ENCODE data around the gene PTPRK. TPM values are rescaled to one million over a fixed set of nuclear protein-coding genes. Genes with fewer than 3 reads are reported as not detected.

PTPRK gene
- total RNA-seq, 1 donor from 2014 or later: 46.3 TPM

DNA sequence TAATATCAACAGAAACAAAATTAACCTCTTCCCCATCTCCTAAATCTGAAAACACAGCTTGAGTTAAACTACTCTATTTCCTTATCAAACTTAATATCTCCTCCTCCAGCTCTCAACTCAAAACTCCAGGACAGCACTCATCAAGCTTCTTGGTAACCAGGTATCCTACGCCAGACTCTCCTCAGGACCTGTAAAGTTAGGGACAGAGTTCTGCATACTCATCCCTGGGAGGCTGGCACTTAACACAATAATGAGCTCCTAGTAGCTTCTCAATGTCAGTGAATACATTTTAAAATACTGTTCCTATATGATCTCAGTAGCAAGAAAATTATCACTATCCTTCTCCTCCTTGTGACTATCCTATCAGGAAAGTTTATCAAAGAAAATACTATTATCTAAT lies 240.3 kb downstream of the PTPRK start:
- no peak for DNase-seq

DNA sequence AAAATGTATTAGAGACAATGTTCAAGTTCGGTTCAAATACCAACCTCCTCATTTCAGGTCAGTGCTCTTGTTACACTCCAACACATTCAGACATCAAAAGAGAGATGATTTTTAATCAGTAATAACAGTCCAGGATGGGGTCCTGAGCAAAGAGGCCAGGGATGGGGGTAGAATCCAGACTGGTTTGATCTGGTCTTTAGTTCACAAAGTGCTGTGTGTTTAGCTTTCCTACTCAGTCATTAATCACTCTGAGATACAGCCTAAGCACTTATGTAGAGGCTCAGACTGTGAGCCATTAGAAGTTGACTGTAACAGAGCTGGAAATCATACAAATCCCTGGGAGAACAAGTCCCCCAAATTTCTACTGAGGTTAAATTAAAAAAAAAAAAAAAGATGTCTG lies 241.6 kb downstream of the PTPRK start:
- DNase-seq: no peak

DNA sequence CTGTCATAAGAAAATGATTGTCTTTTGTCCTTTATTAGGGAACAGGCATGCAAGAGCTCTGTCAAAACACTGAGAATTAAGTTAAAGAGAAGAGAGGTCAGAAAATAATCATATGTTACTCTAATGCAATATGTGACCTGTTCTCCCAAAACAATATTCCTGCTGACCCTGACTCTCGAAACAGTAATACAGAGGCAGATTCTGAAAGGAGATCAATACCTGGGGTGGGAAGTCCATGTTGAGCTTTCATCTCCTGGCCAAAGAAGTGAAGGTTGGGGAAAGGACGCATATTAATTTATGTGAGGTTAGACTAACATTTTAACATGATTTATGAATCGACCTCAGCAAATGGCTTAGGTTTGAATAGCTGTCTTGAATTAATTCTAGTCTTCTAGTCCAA lies 243.0 kb downstream of the PTPRK start:
- no peak for DNase-seq

- DNase-seq: no peak
Measured at GRCh38 chr6:128276311-128276710, 244.1 kb downstream of the PTPRK start.

DNA sequence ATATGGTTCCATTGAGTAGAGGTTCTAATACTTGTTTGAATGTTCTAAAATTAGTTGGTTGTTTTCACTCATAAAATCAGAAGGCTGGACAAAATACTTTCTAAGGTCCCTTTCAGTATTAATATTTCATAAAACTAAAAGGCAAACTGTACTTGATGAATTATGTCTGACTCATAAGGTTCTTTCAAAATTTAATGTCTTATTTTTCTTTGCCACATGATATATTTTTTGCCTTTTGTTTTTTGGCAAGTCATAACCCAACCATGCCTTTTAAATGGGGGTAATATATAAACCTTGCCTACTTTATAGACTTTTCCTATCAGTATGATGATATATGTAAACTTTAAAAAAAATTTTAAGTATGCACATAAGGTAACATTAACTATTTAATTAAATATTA lies 244.7 kb downstream of the PTPRK start:
- no peak for DNase-seq

DNA sequence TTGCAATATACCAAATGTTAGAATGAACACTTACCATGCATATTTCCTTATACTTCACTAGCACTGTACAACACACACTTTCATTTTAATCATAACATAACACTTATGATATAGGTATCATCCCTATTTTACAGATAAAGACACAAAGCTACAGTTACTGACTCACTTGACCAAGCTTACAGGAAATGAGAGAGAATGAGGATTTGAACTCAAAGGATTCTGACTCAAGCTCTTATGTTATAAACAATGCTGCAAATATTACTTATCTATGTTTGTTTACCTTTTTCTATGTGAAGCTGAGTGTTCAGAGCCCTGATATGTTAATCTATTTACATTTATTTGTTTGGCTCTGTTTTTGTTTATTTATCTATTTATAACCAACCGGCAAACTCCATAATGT lies 245.4 kb downstream of the PTPRK start:
- no peak for DNase-seq

DNA sequence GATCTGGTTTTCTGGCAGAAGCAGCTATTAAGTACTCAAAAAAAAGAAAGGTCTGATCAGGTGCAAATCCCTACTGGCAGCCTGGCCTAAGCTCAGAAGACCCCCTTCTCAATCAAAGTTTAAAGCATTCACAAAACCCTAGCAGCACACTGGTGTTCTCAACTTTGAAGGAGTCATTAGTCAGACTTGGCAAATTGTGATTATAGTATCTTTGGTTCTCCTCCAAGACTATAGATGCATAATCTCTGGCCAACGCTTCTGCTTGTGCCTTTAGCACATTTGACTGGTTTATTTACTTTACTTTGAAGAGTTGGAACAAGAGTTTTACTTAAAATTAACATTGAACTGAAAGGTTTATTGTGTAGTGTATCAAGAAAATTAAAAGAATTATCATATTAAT lies 248.9 kb downstream of the PTPRK start:
- DNase-seq: no peak

DNA sequence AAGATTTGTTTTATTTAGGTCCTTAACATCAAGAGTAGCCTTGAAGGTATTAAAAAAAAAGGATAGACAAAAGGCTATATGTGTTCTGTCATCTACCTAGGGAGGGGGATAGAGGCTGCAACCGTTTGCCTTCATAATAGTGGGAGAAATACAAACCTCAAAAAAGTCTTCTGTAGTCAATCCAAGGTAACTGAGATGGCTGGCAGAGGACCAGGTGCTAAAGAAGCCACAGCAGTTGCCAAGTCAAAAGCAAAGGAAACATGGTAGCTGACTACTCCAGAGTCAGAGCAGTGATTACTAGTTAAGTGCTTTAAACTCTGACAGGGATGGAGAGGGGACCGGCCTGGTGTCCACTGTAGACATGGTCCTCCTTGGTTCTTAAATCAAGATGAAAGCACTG lies 249.4 kb downstream of the PTPRK start:
- DNase-seq: no peak

GRCh38 chr6:128266946-128267345 lies 253.5 kb downstream of the PTPRK start:
- DNase-seq: no peak

- no peak for DNase-seq
Measured at GRCh38 chr6:128265706-128266105, 254.7 kb downstream of the PTPRK start.

DNA sequence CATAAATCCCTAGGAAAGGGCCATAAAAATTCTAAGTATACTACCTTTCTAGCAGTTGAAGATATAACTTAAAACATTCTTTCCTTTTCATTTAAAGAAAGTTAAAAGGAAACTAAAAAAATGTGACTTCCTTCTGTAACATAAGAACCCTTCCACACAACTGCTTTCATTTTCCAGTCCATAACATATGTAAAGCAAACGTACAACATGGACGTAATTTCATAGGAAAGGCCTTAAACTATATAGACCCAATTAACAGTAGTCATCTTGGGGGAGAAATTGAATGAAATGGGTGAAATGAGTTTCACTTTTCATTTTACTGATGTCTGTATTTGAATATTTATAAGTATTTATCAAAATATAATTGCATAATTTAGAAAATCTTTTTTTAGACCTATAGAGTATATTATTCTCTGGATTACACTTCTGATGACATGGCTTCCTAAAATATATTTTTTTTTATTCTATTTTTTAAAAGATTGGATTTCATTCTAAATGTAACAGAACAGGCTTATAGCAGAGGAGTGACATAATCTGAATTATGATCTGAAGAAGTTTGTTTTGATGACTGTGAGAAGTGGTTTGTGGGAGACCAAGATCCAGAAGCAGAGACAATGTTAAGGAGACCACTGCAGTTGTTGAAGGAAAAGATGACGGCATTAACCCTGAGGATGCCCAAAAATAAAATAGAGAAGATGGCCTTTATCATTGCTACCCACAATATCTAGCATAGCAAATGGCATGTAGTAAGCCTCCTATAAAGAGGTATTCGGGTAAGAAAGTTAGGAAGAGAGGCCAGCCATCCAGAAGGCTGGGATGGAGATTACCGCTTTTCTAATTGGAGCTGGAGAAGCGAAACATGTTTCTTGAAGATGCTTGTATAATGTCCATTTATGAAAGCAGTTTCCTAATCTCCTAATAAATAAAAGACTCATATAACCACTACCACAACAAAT lies 260.4 kb downstream of the PTPRK start:
- DNase-seq: no peak

- no peak for DNase-seq
Measured at GRCh38 chr6:128259029-128259724, 261.2 kb downstream of the PTPRK start.

DNA sequence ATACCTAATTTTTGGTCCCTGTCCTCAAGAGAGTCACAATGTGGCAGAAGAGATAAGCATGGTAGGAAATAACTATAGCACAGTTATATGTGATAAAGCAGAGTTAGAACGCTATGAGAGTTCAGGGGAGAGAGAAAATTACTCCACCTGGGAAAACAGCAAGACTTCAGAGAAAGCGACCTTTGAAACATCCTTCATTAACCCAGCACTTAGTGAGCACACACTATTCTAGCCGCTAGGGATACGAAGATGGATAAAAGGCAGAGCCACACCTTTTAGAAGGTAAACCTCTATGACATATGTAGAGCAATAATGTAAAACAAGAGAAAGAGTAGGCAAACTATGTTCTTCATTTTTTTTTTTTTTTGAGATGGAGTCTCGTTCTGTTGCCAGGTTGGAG lies 264.3 kb downstream of the PTPRK start:
- DNase-seq: no peak

- no peak for DNase-seq
Measured at GRCh38 chr6:128252341-128253176, 267.8 kb downstream of the PTPRK start.

DNA sequence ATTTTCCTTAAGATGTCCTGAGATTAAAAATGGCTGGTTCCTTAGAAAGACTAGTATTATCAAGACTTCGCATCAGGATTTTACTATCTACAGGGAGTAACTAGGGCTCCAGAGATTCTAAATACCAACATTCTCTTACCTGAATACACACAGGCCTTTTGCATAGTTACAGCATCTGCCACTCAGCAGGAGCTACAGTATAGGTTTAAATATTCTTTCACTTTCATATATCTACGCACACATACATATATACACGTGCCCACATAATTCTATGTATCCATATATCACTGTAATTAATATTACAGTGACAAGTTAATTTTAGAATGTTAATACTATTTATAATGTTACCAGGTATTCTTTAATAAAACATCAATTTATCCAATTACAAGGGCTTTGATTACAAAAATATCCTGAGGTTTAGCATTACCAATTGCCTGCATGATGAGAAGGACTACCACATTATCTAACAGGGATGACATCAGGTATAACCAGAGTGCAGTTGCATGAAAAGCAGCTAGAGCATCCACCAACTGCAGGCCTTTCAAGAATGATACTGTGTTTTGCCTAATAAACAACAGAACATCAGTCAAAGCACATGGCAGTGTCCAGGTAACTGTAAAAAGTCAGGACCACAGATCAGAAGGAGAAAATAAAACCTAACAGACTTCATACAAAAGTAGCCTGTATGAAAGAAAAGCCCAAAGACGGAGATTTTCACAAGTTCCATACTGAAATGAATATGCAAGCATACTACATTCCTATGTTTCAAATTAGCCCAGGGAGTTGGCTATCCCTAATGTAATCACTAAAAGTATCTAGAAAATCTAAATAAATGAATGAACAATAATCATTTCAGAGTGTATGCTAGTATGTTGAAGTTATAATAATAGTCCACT lies 268.7 kb downstream of the PTPRK start:
- no peak for DNase-seq

- no peak for DNase-seq
Measured at GRCh38 chr6:128250370-128251070, 269.9 kb downstream of the PTPRK start.

DNA sequence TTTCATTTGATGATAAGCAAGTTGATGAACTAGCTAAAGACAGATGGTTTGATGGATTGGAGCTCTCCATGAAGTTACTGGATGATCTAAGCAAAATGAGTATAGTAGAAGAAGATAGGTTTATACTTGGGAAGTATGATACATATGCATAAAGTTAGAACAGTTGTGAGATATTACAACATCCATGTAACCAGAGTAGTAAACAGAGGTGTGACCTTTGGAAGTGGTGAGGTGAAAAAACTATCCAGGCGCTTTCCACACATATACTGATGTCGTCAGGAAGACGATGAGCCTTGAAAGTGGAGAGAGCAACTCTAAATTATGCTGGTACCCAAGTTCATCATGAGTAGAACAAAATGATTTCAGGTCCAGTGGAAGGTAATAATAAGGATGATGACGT lies 271.0 kb downstream of the PTPRK start:
- no peak for DNase-seq

- no peak for DNase-seq
Measured at GRCh38 chr6:128246472-128247260, 273.7 kb downstream of the PTPRK start.

DNA sequence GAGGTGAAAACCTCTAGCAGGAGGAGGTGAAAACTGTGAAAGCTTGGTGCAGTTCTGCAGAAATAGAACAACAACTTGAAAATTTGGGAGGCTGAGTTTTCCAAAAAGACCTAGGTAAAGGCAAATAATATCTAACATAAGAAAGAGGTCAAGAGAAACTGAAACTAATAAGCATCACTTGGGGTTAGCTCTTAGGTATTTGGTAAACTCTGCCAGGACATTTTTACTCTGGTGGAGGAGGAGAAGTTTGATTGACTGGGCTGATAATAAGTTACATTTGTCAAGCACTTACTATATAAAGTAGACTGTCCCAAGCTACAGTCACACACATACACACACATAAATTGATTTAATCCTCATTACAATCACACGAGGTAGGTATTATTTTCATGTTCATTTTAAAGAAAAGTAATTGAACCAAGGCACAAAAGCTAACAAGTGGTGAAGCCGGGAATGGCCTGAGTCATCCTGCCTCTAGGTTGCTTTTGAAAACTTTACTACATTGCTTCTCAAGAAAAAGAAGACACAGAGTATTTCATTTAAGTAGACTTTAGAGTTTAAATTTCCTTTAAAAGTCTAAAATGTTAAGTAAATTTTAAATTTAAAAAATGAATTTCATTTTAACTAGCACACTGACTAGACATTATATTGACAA lies 275.5 kb downstream of the PTPRK start:
- DNase-seq: no peak
